DMS79 treated with DMSO at 0.1 percent for 48 hours (cell line): ENCODE results near the gene EPN2.

Experiments
- DNase-seq: peaks from one replicate; lab custom pipeline; 2025; lab: John Stamatoyannopoulos, UW

Gene EPN2

GRCh38 chr17:19331134-19331533 is 94.0 kb downstream of the EPN2 start:
- DNase-seq, result no peak

GRCh38 chr17:19331543-19332245 is 94.5 kb downstream of the EPN2 start:
- no peak for DNase-seq

- DNase-seq, result no peak
Measured at GRCh38 chr17:19332371-19333131, 95.4 kb downstream of the EPN2 start.

- DNase-seq, result no peak
Measured at GRCh38 chr17:19333132-19333440, 95.9 kb downstream of the EPN2 start.

GRCh38 chr17:19333736-19334290 is 96.6 kb downstream of the EPN2 start:
- no peak for DNase-seq

- DNase-seq, result no peak
Measured at GRCh38 chr17:19334331-19334730, 97.2 kb downstream of the EPN2 start.

- no peak for DNase-seq
Measured at GRCh38 chr17:19335951-19336631, 98.9 kb downstream of the EPN2 start.

GRCh38 chr17:19336938-19337711 is 100.0 kb downstream of the EPN2 start:
- DNase-seq, result no peak

- DNase-seq, result no peak
Measured at GRCh38 chr17:19337712-19338023, 100.5 kb downstream of the EPN2 start.

GRCh38 chr17:19338031-19338990 is 101.1 kb downstream of the EPN2 start:
- DNase-seq, result no peak

- DNase-seq, result no peak
Measured at GRCh38 chr17:19339341-19339815, 102.2 kb downstream of the EPN2 start.

GRCh38 chr17:19341211-19341631 is 104.1 kb downstream of the EPN2 start:
- DNase-seq, result no peak

GRCh38 chr17:19341641-19342610 is 104.8 kb downstream of the EPN2 start:
- no peak for DNase-seq

- DNase-seq, result no peak
Measured at GRCh38 chr17:19342611-19343255, 105.6 kb downstream of the EPN2 start.

- no peak for DNase-seq
Measured at GRCh38 chr17:19343256-19343630, 106.1 kb downstream of the EPN2 start.

- no peak for DNase-seq
Measured at GRCh38 chr17:19343671-19344151, 106.5 kb downstream of the EPN2 start.

GRCh38 chr17:19344311-19345066 is 107.3 kb downstream of the EPN2 start:
- no peak for DNase-seq

- no peak for DNase-seq
Measured at GRCh38 chr17:19345067-19345460, 107.9 kb downstream of the EPN2 start.
